Measurements from ENCODE around the gene THAP3. TPM values are rescaled to one million over a fixed set of nuclear protein-coding genes. Genes with fewer than 3 reads are reported as not detected.
"Not testable (repeated sequence)": the region's sequence is repeated elsewhere in the genome, so short reads cannot be mapped to it uniquely, and the experiment has no call there.

Gene THAP3
- total and polyA plus RNA-seq, 9 of the 15 experiments (the other 6 are each of a cell fraction or from before 2014, with no cell fraction given): 1.9 to 31.2 (median 18.2) TPM

DNA sequence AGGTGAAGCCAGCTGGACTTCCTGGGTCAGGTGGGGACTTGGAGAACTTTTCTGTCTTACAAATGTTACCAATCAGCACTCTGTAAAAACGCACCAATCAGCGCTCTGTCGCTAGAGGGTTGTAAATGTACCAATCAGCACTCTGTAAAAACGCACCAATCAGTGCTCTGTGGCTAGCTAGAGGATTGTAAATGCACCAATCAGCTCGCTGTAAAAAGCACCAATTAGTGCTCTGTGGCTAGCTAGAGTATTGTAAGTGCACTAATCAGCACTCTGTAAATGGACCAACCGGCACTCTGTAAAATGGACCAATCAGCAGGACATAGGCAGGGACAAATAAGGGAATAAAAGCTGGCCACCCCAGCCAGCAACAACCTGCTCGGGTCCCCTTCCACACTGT lies 37.8 kb downstream of the THAP3 start:
- 97% methylated on average over 7 of the region's 7 CpGs for WGBS (ENCODE audit: insufficient coverage, low coverage, missing lambda C conversion rate)
- H3K9me1 ChIP-seq (ENCODE audit: control insufficient read depth, insufficient read depth, low read length); H3K27ac ChIP-seq (ENCODE audit: extremely low read depth, low read depth, low read length); H4K20me1 ChIP-seq (replicated peaks; ENCODE audit: control insufficient read depth, insufficient read depth, low read length); H3K27me3 ChIP-seq (ENCODE audit: control insufficient read depth in 2 of 2, insufficient read depth in 2 of 2, low read length in 2 of 2); FAIRE-seq; BruUV-seq (replicated peaks); H3K9ac ChIP-seq (ENCODE audit: insufficient read depth in 1 of 2, low read depth in 2 of 2, low read length in 2 of 2); CTCF ChIA-PET (ENCODE audit: low intra/inter-chr PET ratio); DNase-seq (ENCODE audit: extremely low read depth in 1 of 4, low spot score in 3 of 4); H2AFZ ChIP-seq (ENCODE audit: low read depth, low read length); H3K4me2 ChIP-seq (ENCODE audit: insufficient read depth, low read length); intact Hi-C loops (cut with micrococcal nuclease); H3K9me3 ChIP-seq (replicated peaks; ENCODE audit: control insufficient read depth, insufficient read depth, low read depth, low read length); H3K4me1 ChIP-seq (replicated peaks in 1 of 2; ENCODE audit: control insufficient read depth in 2 of 2, insufficient read depth in 2 of 2, low read length in 2 of 2); in situ Hi-C loops (cut with MboI); H3K4me3 ChIP-seq: not testable (repeated sequence)
- Histone ChIP-seq H3K79me2 (ENCODE audit: control insufficient read depth, insufficient read depth, low read length) (peaks cover 21% of the 10 kb centered on the region), H3K36me3 (ENCODE audit: control insufficient read depth, insufficient read depth, low read length) (peaks cover 83% of the 10 kb centered on the region)
- TF ChIP-seq ZNF316 (IDR thresholded peaks at IDR 0.05): peak; percentile 27; the same call in 1 of the 2 replicates
- peak; percentile 46 for TF ChIP-seq FOS (IDR thresholded peaks at IDR 0.05; ENCODE audit: extremely low read depth, insufficient read length)
- peak; percentile 67 for TF ChIP-seq ASH1L (IDR thresholded peaks at IDR 0.05; ENCODE audit: borderline replicate concordance, low read depth, partially characterized antibody)
- TF ChIP-seq RBM25 (IDR thresholded peaks at IDR 0.05; ENCODE audit: low read depth, low read length, severe bottlenecking): peak; percentile 5
- peak; percentile 86 for TF ChIP-seq NFYB (IDR thresholded peaks at IDR 0.05; ENCODE audit: extremely low read depth, insufficient read length)
- POLR2A ChIA-PET: interaction anchor here (0.7 to 1.4 kb wide), 3 partner anchors 10 to 12 kb away, joined by 3 to 5 read pairs (median 4); no protein-coding TSS in a partner anchor
- ATAC-seq: peak; percentile 64

GRCh38 chr1:6666696-6667095 lies 42.0 kb downstream of the THAP3 start:
- Histone ChIP-seq H3K4me2 (ENCODE audit: insufficient read depth, low read length) (peak overlapping the region; percentile 38; the same call in 1 of the 2 replicates), H2AFZ (ENCODE audit: low read depth, low read length) (no peak overlapping the region), H3K9me1 (ENCODE audit: control insufficient read depth, insufficient read depth, low read length) (no peaks in the 10 kb centered on the region), H3K36me3 (ENCODE audit: control insufficient read depth, insufficient read depth, low read length) (peaks cover 81% of the 10 kb centered on the region), H3K27ac (ENCODE audit: extremely low read depth, low read depth, low read length) (peak overlapping the region; percentile 25; the same call in 1 of the 3 replicates), H3K79me2 (ENCODE audit: control insufficient read depth, insufficient read depth, low read length) (peaks cover 20% of the 10 kb centered on the region), H3K9ac (ENCODE audit: insufficient read depth in 1 of 2, low read depth in 2 of 2, low read length in 2 of 2) (peak overlapping the region in 1 of 2 experiments; percentile 79; a peak in 1 of 4 replicates), H3K4me3 (no peak overlapping the region), H4K20me1 (replicated peaks; ENCODE audit: control insufficient read depth, insufficient read depth, low read length) (no peaks in the 10 kb centered on the region; the same call in 1 of the 2 replicates), H3K27me3 (ENCODE audit: control insufficient read depth in 2 of 2, insufficient read depth in 2 of 2, low read length in 2 of 2) (no peaks in the 10 kb centered on the region), H3K9me3 (replicated peaks; ENCODE audit: control insufficient read depth, insufficient read depth, low read depth, low read length) (no peaks in the 10 kb centered on the region), H3K4me1 (replicated peaks in 1 of 2; ENCODE audit: control insufficient read depth in 2 of 2, insufficient read depth in 2 of 2, low read length in 2 of 2) (peaks cover 0 to 6% of the 10 kb centered on the region in 2 experiments; a peak in 3 of 5 replicates)
- 46% methylated on average over 5 of the region's 5 CpGs for WGBS (ENCODE audit: insufficient coverage, low coverage, missing lambda C conversion rate)
- intact Hi-C loops (cut with micrococcal nuclease) (no loop called here), in situ Hi-C loops (cut with MboI) (no loop called here)
- FAIRE-seq: peak; percentile 40
- ChIA-PET CTCF (ENCODE audit: low intra/inter-chr PET ratio) (no interaction called here), POLR2A (interaction anchor here (0.5 to 1.9 kb wide), 6 partner anchors 14 to 336 kb away, joined by 3 to 7 read pairs (median 4); no protein-coding TSS in a partner anchor)
- peak in 3 of 4 experiments; percentile 42 to 60 (median 56) for DNase-seq (ENCODE audit: extremely low read depth in 1 of 4, low spot score in 3 of 4)
- ATAC-seq: peak; percentile 72
- no TSS peak for BruUV-seq (replicated peaks)
- TF ChIP-seq FOXJ2 (tag; IDR thresholded peaks at IDR 0.05) (no peak), GATA2 (CRISPR knock-in tag; IDR thresholded peaks at IDR 0.05) (0 out of 2 replicates have a peak, but pooled peaks have one; percentile 24), ARID1B (IDR thresholded peaks at IDR 0.05) (peak; percentile 77), TCF3 (CRISPR knock-in tag; IDR thresholded peaks at IDR 0.05) (peak; percentile 85), NCOR1 (IDR thresholded peaks at IDR 0.05) (peak; percentile 68), CBFA2T3 (IDR thresholded peaks at IDR 0.05) (peak; percentile 76), ZBTB11 (CRISPR knock-in tag; IDR thresholded peaks at IDR 0.05) (peak in 1 of 3 experiments; percentile 36; a peak in 1 of 6 replicates), CXXC5 (CRISPR knock-in tag; IDR thresholded peaks at IDR 0.05) (peak; percentile 26; the same call in 1 of the 2 replicates)

Measured in K562 (cell line).